Panc1 (cell line): Measurements from ENCODE around the gene NEO1. TPM values are rescaled to one million over a fixed set of nuclear protein-coding genes. Genes with fewer than 3 reads are reported as not detected.

ENCODE experiments used
- ATAC-seq: fragments of 200-7000 bp; cut with Tn5 transposase; 2 replicates; pipeline ENCODE4 v1.9.1; 2020; ENCODE audit warnings: mild to moderate bottlenecking, moderate library complexity
- BruUV-seq: library from RNA; stranded (reverse); fragments of 400-500 nt; replicated peaks from 2 replicates; lab custom pipeline; 2021; lab: Mats Ljungman, UMichigan
- CTCF ChIA-PET: fragments of 300-600 bp; sonication (Branson Sonifier 250); formaldehyde crosslinking; loops from one replicate; lab custom pipeline; 2022; ENCODE audit warnings: antibody characterized with exemption; lab: Charles Lee
- POLR2A ChIA-PET: fragments of 300-600 bp; sonication (Branson Sonifier 250); formaldehyde crosslinking; loops from one replicate; lab custom pipeline; 2022; ENCODE audit warnings: antibody characterized with exemption; lab: Charles Lee
- DNase-seq: peaks from one replicate; pipeline ENCODE4 v3.0.0-alpha.2; 2010; ENCODE audit warnings: low read depth, low spot score
- H3K27ac ChIP-seq: 2 replicates; pipeline ENCODE4 v1.5.1; 2011; ENCODE audit warnings: mild to moderate bottlenecking, low read length, inconsistent platforms
- H3K27me3 ChIP-seq: fragments of 200-500 bp; sonication (Bioruptor generic); 2 replicates; pipeline ENCODE4 v1.6.0; 2014; ENCODE audit warnings: low read length, inconsistent platforms; ENCODE audit not compliant: control insufficient read depth, insufficient read depth
- H3K36me3 ChIP-seq: fragments of 200-500 bp; sonication (Bioruptor generic); 2 replicates; pipeline ENCODE4 v1.5.1; 2014; ENCODE audit warnings: inconsistent platforms, mild to moderate bottlenecking, low read length, moderate library complexity; ENCODE audit not compliant: control insufficient read depth, insufficient read depth
- H3K4me1 ChIP-seq: 2 replicates; pipeline ENCODE4 v1.5.1; 2011; ENCODE audit warnings: inconsistent platforms, mild to moderate bottlenecking, low read length, moderate library complexity; ENCODE audit not compliant: control insufficient read depth, insufficient read depth
- H3K4me3 ChIP-seq, 2 experiments: 2 replicates each; pipeline ENCODE4 v1.5.1; 2011 to 2012; ENCODE audit warnings: low read depth in 2 of 2, low read length in 2 of 2, mild to moderate bottlenecking in 2 of 2, inconsistent platforms in 1 of 2, moderate library complexity in 1 of 2
- H3K9me3 ChIP-seq: fragments of 200-500 bp; sonication (Bioruptor generic); 2 replicates; pipeline ENCODE4 v1.5.1; 2014; ENCODE audit warnings: low read depth, mild to moderate bottlenecking, inconsistent platforms, low read length, moderate library complexity; ENCODE audit not compliant: control insufficient read depth, insufficient read depth
- CTCF ChIP-seq: fragments of 450-650 bp; IDR thresholded peaks from 2 replicates; pipeline ENCODE4 v1.5.1; 2017; ENCODE audit warnings: mild to moderate bottlenecking
- POLR2AphosphoS5 ChIP-seq: IDR thresholded peaks from 2 replicates; pipeline ENCODE4 v1.6.1; 2012; ENCODE audit warnings: mild to moderate bottlenecking, low read depth, low read length, moderate library complexity
- REST ChIP-seq, 2 experiments: IDR thresholded peaks; 2 replicates each; pipeline ENCODE4 v1.6.1; 2011 to 2012; ENCODE audit warnings: low read depth in 2 of 2, control low read depth in 1 of 2, low read length in 1 of 2, mild to moderate bottlenecking in 1 of 2, moderate library complexity in 1 of 2; ENCODE audit not compliant: insufficient read depth in 1 of 2
- SIN3A ChIP-seq: IDR thresholded peaks from 2 replicates; pipeline ENCODE4 v1.6.1; 2012; ENCODE audit warnings: low read depth, mild to moderate bottlenecking, low read length, moderate library complexity, borderline replicate concordance; ENCODE audit not compliant: insufficient read depth
- TCF7L2 ChIP-seq: IDR thresholded peaks from 2 replicates; pipeline ENCODE4 v1.6.1; 2011; ENCODE audit warnings: mild to moderate bottlenecking, low read depth, low read length, inconsistent platforms
- in situ Hi-C: cut with HindIII; loops from 2 replicates; pipeline ENCODE4 v1.10.0; 2016; ENCODE audit warnings: low sequenced_read_pairs, low pct_unique_long_range_greater_than_20kb
- intact Hi-C: fragments of 100-400 bp; cut with micrococcal nuclease; formaldehyde crosslinking; loops from one replicate; pipeline ENCODE4 v1.10.0; 2022; ENCODE audit not compliant: unreplicated experiment
- total RNA-seq: library from RNA; stranded (reverse); gene quantifications from one replicate; pipeline ENCODE4 v1.2.1, GENCODE V29; 2021; ENCODE audit not compliant: unreplicated experiment

Gene NEO1
- total RNA-seq, 1 experiment from 2014 or later: 7.5 TPM

GRCh38 chr15:73006523-73006922, 45.7 kb upstream of the NEO1 start:
- TF ChIP-seq POLR2AphosphoS5 (no peak), REST (IDR thresholded peaks at IDR 0.05; ENCODE audit: insufficient read depth in 1 of 2, low read depth in 2 of 2, low read length in 1 of 2) (no peak), CTCF (no peak), SIN3A (no peak), TCF7L2 (no peak)
- CTCF ChIA-PET: no interaction called here
- H3K27ac ChIP-seq: no peak overlapping the region
- no peak overlapping the region for H3K4me3 ChIP-seq
- no peak for DNase-seq
- no peak for ATAC-seq
- BruUV-seq: no TSS peak
- intact Hi-C loops (no loop called here), in situ Hi-C loops (no loop called here)
- peaks cover 7% of the 10 kb centered on the region for H3K27me3 ChIP-seq
- no peaks in the 10 kb centered on the region for H3K36me3 ChIP-seq
- POLR2A ChIA-PET: no interaction called here
- H3K4me1 ChIP-seq: no peaks in the 10 kb centered on the region
- H3K9me3 ChIP-seq: no peaks in the 10 kb centered on the region

- no peak overlapping the region for H3K27ac ChIP-seq
- in situ Hi-C loops: no loop called here
- no peaks in the 10 kb centered on the region for H3K36me3 ChIP-seq
- no peak for TF ChIP-seq POLR2AphosphoS5
- no peak for TF ChIP-seq REST (IDR thresholded peaks at IDR 0.05; ENCODE audit: insufficient read depth in 1 of 2, low read depth in 2 of 2, low read length in 1 of 2)
- TF ChIP-seq CTCF: no peak
- no peak for TF ChIP-seq SIN3A
- TF ChIP-seq TCF7L2: no peak
- H3K9me3 ChIP-seq: no peaks in the 10 kb centered on the region
- no TSS peak for BruUV-seq
- POLR2A ChIA-PET: interaction anchor here (1.0 kb wide), 1 partner anchor 260 kb away, joined by 3 read pairs; no protein-coding TSS in a partner anchor
- CTCF ChIA-PET: no interaction called here
- no peak for DNase-seq
- no peaks in the 10 kb centered on the region for H3K4me1 ChIP-seq
- no peak overlapping the region for H3K4me3 ChIP-seq
- ATAC-seq: no peak
- intact Hi-C loops: no loop called here
- peaks cover 5% of the 10 kb centered on the region for H3K27me3 ChIP-seq
These were observed 42.9 kb upstream of the NEO1 start for GRCh38 chr15:73009066-73010056.
